Tibial nerve (tissue), 4 donors: Measurements from ENCODE around the gene IRF4.

ENCODE experiments used
- EP300 ChIP-seq, 2 donors: sonication (generic); formaldehyde crosslinking; IDR thresholded peaks; one replicate each; pipeline ENCODE4 v1.6.1; 2017; ENCODE audit warnings: antibody characterized with exemption in 2 of 2, mild to moderate bottlenecking in 1 of 2
- POLR2A ChIP-seq, 2 donors: fragments of 450-650 bp; IDR thresholded peaks; one replicate each; pipeline ENCODE4 v1.6.1; 2017; ENCODE audit warnings: antibody characterized with exemption in 2 of 2, mild to moderate bottlenecking in 2 of 2, moderate library complexity in 2 of 2
- TF ChIP-seq, protein P1 (sequence below), 5 experiments: fragments of 200-600 bp in 3 of 5; fragments of 450-650 bp in 2 of 5; sonication (generic) in 3 of 5; IDR thresholded peaks; one replicate each; pipeline ENCODE4 v1.5.1; 2016 to 2019; ENCODE audit warnings: antibody characterized with exemption in 5 of 5, mild to moderate bottlenecking in 3 of 5, moderate library complexity in 2 of 5

- TF ChIP-seq, protein P1, sequence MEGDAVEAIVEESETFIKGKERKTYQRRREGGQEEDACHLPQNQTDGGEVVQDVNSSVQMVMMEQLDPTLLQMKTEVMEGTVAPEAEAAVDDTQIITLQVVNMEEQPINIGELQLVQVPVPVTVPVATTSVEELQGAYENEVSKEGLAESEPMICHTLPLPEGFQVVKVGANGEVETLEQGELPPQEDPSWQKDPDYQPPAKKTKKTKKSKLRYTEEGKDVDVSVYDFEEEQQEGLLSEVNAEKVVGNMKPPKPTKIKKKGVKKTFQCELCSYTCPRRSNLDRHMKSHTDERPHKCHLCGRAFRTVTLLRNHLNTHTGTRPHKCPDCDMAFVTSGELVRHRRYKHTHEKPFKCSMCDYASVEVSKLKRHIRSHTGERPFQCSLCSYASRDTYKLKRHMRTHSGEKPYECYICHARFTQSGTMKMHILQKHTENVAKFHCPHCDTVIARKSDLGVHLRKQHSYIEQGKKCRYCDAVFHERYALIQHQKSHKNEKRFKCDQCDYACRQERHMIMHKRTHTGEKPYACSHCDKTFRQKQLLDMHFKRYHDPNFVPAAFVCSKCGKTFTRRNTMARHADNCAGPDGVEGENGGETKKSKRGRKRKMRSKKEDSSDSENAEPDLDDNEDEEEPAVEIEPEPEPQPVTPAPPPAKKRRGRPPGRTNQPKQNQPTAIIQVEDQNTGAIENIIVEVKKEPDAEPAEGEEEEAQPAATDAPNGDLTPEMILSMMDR (IDR thresholded peaks at IDR 0.05), result no peak
- TF ChIP-seq EP300 (IDR thresholded peaks at IDR 0.05) (no peak), POLR2A (IDR thresholded peaks at IDR 0.05) (no peak)
These were observed 6.5 kb downstream of the IRF4 start for GRCh38 chr6:398065-398464.
